ENCODE data around the gene TSPAN7.

- no peak for TF ChIP-seq CTCF (IDR thresholded peaks at IDR 0.05; ENCODE audit: insufficient read depth, low read length, poor library complexity, severe bottlenecking)
- TF ChIP-seq EZH2phosphoT487 (conservative IDR thresholded peaks at IDR 0.05; ENCODE audit: low read length), result no peak
These were observed 133.1 kb downstream of the TSPAN7 start for GRCh38 chrX:38694394-38694793.
